D341Med (cell line): ENCODE data around the gene RUNX2.
A peak's percentile ranks its signal among the peaks of the same experiment; 100 is the strongest.

Experiments used
- DNase-seq: peaks from one replicate; pipeline ENCODE4 v3.0.0; 2012; ENCODE audit warnings: low spot score

Gene RUNX2

GRCh38 chr6:45415315-45415714, 87.2 kb downstream of the RUNX2 start:
- peak; percentile 28 for DNase-seq

GRCh38 chr6:45415788-45416518, 87.8 kb downstream of the RUNX2 start:
- DNase-seq = no peak

DNA sequence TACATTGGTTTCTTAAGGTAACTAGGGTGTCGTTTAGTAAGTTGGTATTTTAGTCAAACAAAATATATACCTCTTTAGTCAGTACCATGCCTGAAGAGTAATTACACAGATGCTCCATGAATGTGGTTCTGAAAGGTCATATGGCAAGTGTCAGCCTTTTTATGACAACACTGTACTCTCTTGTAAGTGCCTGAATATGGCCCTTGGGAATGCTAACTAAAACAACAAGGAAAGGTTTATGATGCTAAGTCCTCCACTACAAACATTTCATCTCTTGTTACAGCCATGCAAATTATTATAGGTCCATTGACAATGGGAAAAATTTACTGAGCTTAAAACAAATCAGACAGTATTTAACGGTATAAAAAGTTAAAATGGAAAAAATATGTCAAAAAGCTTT, 88.6 kb downstream of the RUNX2 start:
- DNase-seq = no peak

- DNase-seq = no peak
These were observed 89.3 kb downstream of the RUNX2 start for GRCh38 chr6:45417436-45417835.

DNA sequence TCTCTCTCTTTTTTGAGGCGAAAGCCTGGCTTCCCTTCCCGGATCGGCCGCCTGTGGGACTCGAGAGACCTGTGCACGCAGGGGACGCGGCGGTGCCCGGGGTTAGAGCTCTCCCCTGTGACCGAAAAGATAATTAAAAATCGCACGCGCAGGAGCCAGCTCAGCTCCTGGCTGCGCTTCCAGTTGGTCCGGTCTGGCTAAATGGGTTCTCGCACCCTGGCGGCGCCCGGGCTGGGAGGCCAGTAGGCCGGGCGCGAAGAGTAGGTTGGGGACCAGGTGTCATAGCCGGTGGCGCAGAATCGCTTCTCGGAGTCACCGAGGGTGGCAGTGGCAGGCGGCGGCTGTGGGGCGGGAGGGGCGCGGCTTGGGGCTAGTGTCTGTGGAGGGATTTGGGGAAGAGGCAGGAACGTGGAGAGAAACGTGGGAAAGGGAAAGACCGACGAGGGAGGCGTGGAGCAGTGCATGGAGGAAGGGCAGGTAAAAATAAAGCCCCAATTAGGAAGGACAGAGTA, 91.5 kb downstream of the RUNX2 start:
- peak; percentile 83 for DNase-seq

DNA sequence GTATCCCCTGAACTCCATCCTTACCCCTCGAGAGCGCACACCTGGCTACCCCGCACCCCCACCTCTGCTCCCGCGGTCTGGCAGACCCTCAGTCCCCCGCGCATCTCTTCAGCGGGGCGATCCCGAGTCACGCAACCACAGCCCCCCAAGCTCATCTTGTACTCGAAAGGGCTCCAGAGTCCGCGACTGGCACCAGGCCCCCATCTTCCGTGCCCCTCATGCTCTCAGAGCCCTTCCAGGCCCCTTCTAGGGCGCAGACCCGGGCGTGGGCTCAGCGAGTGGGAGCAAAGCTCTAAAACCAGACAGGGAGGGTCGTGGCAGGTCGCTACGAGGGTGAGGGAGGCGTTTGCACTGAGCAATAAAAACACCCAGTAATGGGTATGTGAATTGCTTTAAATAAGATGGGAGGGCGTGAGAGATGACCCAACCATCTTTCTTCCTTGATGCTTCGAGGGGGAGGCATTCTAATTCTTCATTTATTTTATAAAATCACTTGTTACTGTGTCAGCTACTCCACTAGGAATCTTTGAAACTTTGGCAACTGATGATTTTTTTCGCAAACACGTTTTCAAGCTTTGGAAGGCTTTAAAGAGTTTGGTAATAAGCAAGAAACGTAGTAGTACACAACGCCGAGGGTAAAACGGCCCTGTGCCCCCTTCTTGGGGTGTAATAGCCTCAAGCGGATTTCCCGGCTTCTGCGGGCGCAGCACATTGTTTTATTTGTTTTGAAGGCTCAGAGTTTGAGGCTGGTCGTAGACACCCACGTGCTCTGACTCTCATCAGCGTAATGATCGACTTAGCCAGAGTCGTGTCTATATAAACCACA, 92.2 kb downstream of the RUNX2 start:
- peak; percentile 36 for DNase-seq

DNA sequence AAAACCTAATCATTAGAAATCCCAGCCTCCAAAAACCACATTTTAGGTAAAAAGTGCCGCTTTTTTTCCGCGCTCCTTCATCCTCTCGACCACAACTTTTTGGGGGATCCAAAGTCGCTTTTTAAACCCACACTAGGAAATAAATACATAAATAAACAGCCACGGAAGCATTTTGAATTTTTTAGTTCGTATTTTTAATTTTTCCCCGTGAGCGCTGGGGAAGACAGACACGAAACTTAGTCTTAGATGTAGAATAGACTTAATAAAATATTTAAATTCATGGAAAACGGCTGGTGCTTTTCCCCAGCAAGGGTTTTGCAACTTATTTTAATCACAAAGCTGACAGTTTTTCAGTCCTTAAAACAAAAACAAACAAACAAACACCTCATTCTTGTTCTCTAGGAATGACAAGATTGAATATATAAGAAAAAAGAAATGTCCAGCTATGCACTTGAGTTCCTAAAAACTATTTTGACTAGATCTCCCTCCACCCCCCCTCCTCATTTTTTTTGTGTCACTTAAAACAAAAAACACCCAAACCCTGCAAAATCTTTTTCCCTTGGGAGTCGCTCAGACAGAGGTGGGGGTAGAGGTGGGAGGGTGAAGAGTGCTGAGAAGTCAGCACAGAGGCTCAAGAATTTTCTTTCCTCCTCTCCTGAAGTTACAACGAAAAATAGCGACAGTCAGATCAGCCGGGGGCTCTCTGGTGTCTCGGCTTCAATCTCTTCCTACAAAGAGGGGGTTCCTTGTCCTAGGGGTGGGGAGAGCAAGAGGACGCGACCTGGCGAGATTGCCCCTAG, 93.0 kb downstream of the RUNX2 start:
- no peak for DNase-seq

DNA sequence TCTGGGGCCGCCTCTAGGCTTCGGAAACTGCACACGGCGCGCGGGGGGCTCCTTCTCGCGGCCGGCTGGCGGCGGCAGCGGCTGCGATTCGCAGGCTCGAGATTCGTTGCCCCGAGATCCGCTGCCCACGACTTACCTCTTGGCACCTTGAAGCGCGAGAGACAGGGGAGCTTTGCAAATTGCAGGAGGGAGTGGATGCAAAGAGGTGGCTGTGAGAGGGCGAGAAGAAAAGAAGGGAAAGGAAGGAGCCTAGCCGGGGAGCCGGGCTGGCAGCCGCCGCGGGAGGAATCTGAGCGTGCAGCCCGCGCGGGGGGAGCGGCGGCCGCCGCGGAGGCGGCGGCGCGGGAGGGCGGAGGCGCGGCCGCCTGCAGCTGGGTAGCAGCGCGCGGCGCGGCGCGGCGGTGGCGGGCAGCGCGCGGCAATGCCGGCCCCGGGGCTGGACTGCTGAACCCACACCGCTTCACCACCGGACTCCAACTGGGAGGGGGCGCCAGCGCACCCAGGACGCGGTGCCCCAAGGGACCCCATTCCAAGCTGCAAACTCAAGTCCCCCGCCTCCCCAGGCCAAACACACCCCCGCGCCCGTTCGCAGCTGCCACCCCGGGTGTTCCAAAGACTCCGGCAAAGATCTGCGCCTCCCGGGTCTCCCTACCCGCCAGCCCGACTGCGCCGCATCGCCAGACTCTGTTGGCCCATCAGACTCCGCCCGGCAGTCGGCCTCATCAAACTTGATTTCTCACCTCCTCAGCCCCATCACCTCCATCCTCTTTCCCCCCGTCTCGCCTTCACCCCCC, 93.8 kb downstream of the RUNX2 start:
- peak; percentile 85 for DNase-seq

- peak; percentile 46 for DNase-seq
These were observed 94.5 kb downstream of the RUNX2 start for GRCh38 chr6:45422503-45423110.

GRCh38 chr6:45423111-45423823, 95.1 kb downstream of the RUNX2 start:
- peak; percentile 50 for DNase-seq

- no peak for DNase-seq
These were observed 95.8 kb downstream of the RUNX2 start for GRCh38 chr6:45423824-45424450.

- DNase-seq = no peak
These were observed 96.3 kb downstream of the RUNX2 start for GRCh38 chr6:45424451-45424861.

GRCh38 chr6:45426251-45426650, 98.1 kb downstream of the RUNX2 start:
- no peak for DNase-seq

DNA sequence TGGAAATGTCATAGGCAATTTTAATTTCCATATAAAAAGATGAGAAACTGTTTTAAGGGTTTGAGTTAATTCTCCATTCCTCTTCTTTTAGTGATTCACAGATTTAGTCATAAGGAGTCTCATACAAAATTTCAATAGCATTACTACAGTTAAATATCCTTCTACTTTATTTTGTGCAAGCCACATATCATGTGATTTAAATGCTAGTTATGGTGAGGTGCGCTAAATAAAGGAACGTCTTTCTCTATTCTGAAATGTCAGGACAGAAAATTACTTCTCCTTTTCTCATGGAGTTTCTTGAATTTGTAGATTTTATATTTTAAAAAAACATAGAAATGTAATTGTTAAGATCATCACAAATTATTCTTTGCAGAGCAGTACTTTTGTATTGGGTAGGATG, 99.6 kb downstream of the RUNX2 start:
- DNase-seq = no peak

DNA sequence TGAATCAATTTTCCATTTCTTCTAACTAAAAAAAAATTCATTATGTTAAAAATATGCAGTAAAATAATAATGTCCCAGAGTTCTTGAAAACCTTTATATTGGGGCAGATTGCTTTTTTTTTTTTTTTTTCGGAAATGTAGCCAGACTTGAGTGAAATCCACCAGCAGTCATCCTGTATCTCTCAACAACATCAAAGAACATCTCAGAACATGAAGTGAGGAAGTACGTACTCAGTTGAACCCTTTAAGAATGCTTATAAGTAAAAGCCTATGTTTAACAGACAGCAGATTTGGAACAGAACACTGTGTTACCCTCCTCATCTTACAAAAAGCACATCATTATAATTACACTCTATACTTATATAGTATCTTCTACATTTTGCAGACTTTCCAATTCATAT, 100.6 kb downstream of the RUNX2 start:
- DNase-seq = no peak

DNA sequence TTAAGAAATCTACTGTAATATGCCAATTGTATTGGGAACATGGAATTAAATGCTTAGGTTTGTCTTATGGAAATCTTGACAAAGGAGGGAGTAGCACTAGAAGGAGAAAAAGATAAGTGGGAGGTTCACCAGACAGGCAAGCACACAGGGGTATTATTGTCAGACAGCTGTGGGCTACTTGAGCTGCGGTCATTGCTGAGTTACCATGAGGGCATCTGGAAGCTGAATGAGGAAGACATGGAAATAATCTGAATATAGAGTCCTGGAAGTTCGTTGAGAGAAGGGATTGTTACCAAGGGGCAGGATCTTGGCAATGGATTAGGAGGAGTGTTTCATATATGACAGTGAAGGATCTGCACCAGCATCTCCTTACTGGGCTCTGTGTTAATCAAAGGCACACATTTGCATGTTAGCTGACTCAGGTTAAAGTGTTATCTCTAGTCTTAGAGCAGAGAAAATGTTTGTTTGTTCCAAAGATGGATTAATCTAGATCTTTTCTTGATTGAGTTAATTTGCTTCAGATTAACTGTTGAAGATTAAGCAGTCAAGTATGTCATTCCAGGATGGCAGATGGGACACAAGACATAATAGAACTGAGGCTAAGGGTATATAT, 102.6 kb downstream of the RUNX2 start:
- no peak for DNase-seq

DNA sequence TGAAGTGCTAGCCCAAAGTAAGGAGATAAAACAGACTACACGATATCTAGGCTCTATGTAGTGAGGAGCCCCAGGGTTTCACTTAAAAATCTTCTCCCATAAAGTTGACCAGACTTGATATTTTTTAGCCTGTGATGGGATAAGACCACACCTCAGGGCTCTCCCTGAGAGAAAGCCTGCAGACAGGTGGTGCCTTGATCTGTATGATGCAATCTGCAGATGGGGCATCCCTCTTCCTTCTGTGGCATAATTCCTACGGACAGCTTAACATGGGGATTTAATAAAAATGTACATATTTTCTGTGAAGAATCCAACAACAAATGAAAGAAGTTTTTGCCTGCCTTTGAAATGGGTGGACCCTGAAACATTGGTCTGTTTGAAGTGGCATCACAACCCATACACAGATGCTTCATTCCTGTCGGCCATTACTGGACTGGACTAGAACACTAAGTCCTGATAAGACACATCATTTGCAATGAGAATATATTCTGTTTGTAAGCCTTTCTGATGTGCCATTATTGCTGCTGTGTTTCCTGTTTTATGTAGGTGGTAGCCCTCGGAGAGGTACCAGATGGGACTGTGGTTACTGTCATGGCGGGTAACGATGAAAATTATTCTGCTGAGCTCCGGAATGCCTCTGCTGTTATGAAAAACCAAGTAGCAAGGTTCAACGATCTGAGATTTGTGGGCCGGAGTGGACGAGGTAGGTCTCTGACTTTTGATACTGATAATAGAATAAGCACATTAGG, 103.4 kb downstream of the RUNX2 start:
- no peak for DNase-seq

DNA sequence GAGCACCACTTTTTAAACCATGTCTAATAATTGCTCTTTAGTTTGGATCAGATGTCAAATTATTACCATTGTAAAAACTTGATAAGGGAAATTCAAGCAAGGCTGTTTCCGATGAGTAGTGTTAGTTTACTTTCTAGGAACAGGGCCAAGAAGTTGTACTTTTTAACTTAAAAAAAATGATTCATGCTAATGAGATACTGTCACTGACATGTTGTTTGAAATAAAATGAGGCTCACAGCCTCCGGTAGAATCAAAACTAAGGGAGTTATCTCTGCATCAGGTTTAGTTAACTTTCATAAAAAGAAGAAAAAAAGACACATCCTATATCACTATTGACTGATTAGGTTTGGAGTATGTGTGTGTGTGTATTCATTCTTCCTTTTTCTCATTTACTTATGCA, 104.8 kb downstream of the RUNX2 start:
- no peak for DNase-seq
